ENCODE results near the gene PPARG. TPM values are rescaled to one million over a fixed set of nuclear protein-coding genes. Genes with fewer than 3 reads are reported as not detected.

The PPARG gene
- total and polyA plus RNA-seq, 2 donors (not counting 3 experiments of a cell fraction or from before 2014, with no cell fraction given), result 0.15 to 1.3 TPM

DNA sequence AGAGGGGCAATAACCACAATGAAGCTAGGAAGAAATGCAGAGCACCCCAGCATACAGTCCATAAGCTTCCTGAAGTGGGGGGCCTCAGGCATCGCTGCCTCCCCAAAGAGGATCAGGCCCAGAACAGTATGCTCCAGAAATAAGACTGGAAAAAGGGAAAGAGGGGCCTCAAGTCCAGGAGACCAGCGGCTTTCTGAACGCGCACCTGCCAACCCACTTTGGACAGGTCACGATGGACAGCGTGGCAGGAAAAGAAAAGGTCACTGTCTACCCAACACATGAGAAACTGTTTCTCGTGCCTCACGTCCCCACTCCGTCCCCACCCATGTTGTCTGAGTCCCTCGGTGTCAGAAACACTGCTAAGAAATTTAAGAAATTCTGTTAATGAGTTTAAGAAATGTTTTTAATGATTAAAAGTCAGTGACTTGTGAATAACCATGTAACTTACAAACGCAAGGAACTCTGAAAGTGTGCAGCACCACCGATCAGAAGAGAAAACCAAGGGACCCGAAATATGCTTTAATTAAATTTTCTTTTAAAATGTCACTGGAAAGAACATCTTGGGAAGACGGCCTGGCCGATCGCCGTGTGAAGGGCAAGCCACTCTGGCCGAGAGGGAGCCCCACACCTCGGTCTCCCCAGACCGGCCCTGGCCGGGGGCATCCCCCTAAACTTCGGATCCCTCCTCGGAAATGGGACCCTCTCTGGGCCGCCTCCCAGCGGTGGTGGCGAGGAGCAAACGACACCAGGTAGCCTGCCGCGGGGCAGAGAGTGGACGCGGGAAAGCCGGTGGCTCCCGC lies 1.7 kb upstream of the PPARG start:
- Histone ChIP-seq H3K4me3 (replicated peaks in 1 of 3; ENCODE audit: insufficient read depth in 1 of 3, low read depth in 1 of 3, low read length in 3 of 3) (peak overlapping the region in 2 of 3 experiments; percentile 2 to 4), H3K27ac (ENCODE audit: insufficient read depth, low read depth, low read length) (no peak overlapping the region), H3K9ac (replicated peaks; ENCODE audit: extremely low read depth, insufficient read depth, low read length) (no peak overlapping the region), H3K9me3 (replicated peaks; ENCODE audit: control insufficient read depth, insufficient read depth, low read length) (no peaks in the 10 kb centered on the region), H3K36me3 (ENCODE audit: control insufficient read depth in 2 of 2, extremely low read depth in 1 of 2, insufficient read depth in 2 of 2, low read length in 2 of 2) (no peaks in the 10 kb centered on the region), H3K4me1 (ENCODE audit: control insufficient read depth, extremely low read depth, insufficient read depth, low read length) (no peaks in the 10 kb centered on the region), H4K20me1 (replicated peaks; ENCODE audit: control insufficient read depth, extremely low read depth, insufficient read depth, low read length) (no peaks in the 10 kb centered on the region), H3K9me1 (replicated peaks; ENCODE audit: control insufficient read depth, extremely low read depth, insufficient read depth, low read length) (no peaks in the 10 kb centered on the region), H3K4me2 (ENCODE audit: insufficient read depth, low read length) (peak overlapping the region; percentile 20), H2AFZ (ENCODE audit: low read depth, low read length) (no peak overlapping the region), H3K27me3 (ENCODE audit: control insufficient read depth in 2 of 2, insufficient read depth in 2 of 2, low read length in 2 of 2) (peaks cover 23 to 28% of the 10 kb centered on the region in 2 experiments), H3K79me2 (ENCODE audit: control insufficient read depth, insufficient read depth, low read length) (no peaks in the 10 kb centered on the region)
- ChIA-PET POLR2A (no interaction called here), CTCF (interaction anchor here (1.0 to 1.4 kb wide), 2 partner anchors 152 to 193 kb away, joined by 4 to 5 read pairs; no protein-coding TSS in a partner anchor)
- intact Hi-C loops (cut with micrococcal nuclease), result loop anchor here (5.0 kb wide), 1 partner anchor 190 kb away; no protein-coding TSS in a partner anchor
- DNase-seq (ENCODE audit: low read depth, low spot score), result no peak
- no peak for FAIRE-seq
- no TSS peak for BruUV-seq (replicated peaks)
- TF ChIP-seq EZH2 (IDR thresholded peaks at IDR 0.05; ENCODE audit: borderline replicate concordance, low read depth, low read length, severe bottlenecking) (no peak), JUN (IDR thresholded peaks at IDR 0.05; ENCODE audit: borderline replicate concordance, insufficient read depth, insufficient read length, low read depth) (no peak), FOS (IDR thresholded peaks at IDR 0.05; ENCODE audit: borderline replicate concordance, insufficient read depth, low read length) (no peak), POLR2A (IDR thresholded peaks at IDR 0.05; ENCODE audit: low read depth, low read length) (no peak), MYC (IDR thresholded peaks at IDR 0.05; ENCODE audit: low read depth, low read length) (no peak), GATA2 (IDR thresholded peaks at IDR 0.05; ENCODE audit: insufficient read depth, insufficient read length, low read depth, low read length) (no peak), POLR2AphosphoS5 (IDR thresholded peaks at IDR 0.05; ENCODE audit: insufficient read depth, low read depth, low read length) (no peak)
- TF ChIP-seq, protein P1, sequence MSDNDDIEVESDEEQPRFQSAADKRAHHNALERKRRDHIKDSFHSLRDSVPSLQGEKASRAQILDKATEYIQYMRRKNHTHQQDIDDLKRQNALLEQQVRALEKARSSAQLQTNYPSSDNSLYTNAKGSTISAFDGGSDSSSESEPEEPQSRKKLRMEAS (IDR thresholded peaks at IDR 0.05; ENCODE audit: insufficient read depth, insufficient read length), result no peak
- TF ChIP-seq, protein P2, sequence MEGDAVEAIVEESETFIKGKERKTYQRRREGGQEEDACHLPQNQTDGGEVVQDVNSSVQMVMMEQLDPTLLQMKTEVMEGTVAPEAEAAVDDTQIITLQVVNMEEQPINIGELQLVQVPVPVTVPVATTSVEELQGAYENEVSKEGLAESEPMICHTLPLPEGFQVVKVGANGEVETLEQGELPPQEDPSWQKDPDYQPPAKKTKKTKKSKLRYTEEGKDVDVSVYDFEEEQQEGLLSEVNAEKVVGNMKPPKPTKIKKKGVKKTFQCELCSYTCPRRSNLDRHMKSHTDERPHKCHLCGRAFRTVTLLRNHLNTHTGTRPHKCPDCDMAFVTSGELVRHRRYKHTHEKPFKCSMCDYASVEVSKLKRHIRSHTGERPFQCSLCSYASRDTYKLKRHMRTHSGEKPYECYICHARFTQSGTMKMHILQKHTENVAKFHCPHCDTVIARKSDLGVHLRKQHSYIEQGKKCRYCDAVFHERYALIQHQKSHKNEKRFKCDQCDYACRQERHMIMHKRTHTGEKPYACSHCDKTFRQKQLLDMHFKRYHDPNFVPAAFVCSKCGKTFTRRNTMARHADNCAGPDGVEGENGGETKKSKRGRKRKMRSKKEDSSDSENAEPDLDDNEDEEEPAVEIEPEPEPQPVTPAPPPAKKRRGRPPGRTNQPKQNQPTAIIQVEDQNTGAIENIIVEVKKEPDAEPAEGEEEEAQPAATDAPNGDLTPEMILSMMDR (IDR thresholded peaks at IDR 0.05; ENCODE audit: extremely low read depth in 1 of 2, insufficient read depth in 1 of 2, low read depth in 1 of 2, low read length in 2 of 2), result no peak
- dilution Hi-C loops (cut with MboI; ENCODE audit: extremely low pct_ligation_motif_present, low sequenced_read_pairs), result no loop called here

Measured in endothelial cell of umbilical vein (primary cell).